ENCODE measurements around the gene KLK7. TPM values are rescaled to one million over a fixed set of nuclear protein-coding genes. Genes with fewer than 3 reads are reported as not detected.

KLK7 gene
- total RNA-seq: not detected in 2 replicates

DNA sequence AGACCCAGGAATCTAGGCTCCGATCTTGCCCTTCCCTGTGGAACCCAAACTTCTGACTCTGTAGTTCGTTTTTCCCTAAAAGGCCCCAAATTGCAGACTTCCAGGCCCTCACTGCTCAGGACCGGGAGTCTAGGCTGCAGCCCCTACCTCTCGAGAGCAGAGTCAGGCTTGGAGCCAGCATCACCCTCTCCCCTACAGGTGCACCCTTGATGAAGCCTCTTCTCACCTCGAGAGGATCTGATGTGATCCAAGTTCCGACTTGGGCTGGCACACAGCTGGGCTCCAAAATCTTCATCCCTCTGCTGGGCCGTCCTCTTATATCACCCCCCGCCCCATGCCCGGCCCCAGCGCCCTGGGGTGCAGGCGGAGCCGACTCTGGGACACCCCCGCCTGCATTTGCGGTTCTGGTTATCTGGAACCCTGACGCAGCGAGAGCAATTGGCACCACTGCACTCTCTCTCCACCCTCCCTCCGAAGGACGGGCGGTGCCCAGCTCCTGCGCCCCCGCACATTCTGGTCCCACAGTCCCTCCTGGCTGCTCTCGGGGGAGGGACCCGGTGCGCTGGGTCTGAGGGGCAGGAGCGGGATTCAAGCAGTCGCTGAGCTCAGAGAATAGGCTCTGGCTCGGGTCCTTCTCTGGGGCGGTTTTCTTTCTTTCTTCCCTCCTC, at the start of gene KLK7:
Gene KLK7 (minus strand): TSS at position 293 of the 668 bp plus-strand sequence. CDS start 1,518 bp downstream, outside the sequence.
- DNase-seq (ENCODE audit: low read depth in 2 of 2): no peak

DNA sequence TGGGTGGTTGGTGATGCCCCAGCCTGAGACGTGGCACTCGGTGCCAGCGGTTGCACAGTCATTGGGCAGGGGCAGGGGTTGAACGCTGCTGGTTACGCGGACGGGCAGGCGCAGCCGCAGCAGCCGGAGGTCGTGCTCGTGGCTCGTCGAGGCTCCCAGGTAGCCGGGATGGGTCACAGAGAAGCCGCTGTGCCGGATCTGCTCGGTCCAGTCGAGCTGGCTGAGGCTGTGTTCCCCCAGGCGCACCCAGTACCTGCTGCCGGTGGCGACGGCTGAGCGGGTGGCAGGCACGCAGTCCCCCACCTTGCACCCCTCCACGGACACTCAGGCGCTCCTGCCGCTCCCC, 48.1 kb upstream of the KLK7 start:
- DNase-seq (ENCODE audit: low read depth in 2 of 2): no peak

- no peak for DNase-seq (ENCODE audit: low read depth in 2 of 2)
Observed at GRCh38 chr19:51031220-51031879, 47.6 kb upstream of the KLK7 start.

DNA sequence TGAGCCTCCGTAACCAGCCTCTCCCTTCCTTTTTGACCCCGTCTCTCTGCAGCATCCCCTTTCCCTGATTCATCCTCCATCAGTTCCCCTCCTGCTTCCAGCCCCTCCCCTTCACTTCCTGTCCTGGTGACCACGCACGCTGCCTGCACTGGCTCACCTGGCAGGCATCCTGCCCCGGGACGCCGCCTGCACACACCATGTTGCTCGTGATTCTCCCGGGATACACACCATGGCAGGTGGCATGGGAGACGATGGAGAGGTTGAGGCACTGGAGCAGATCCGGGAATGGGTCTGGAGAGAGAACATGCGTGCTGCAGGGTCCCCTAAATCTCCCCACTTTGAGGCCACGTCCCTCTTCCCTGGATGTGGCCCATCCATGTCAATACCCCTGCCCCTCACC, 46.9 kb upstream of the KLK7 start:
- no peak for DNase-seq (ENCODE audit: low read depth in 2 of 2)

- no peak for DNase-seq (ENCODE audit: low read depth in 2 of 2)
Observed at GRCh38 chr19:51029718-51030117, 46.0 kb upstream of the KLK7 start.

- DNase-seq (ENCODE audit: low read depth in 2 of 2): no peak
Observed at GRCh38 chr19:51027873-51028272, 44.2 kb upstream of the KLK7 start.

- no peak for DNase-seq (ENCODE audit: low read depth in 2 of 2)
Observed at GRCh38 chr19:51027126-51027806, 43.5 kb upstream of the KLK7 start.

GRCh38 chr19:51026554-51026831, 42.8 kb upstream of the KLK7 start, which contains the start of gene KLK11:
TSS of gene KLK11 (minus strand) at chr19:51026616. CDS start at chr19:51025631, 985 bp downstream.
- no peak for DNase-seq (ENCODE audit: low read depth in 2 of 2)

- DNase-seq (ENCODE audit: low read depth in 2 of 2): no peak
Observed at GRCh38 chr19:51025809-51026553, 42.3 kb upstream of the KLK7 start.

- no peak for DNase-seq (ENCODE audit: low read depth in 2 of 2)
Observed at GRCh38 chr19:51025401-51025800, 41.7 kb upstream of the KLK7 start.

GRCh38 chr19:51024924-51025323, 41.2 kb upstream of the KLK7 start:
- DNase-seq (ENCODE audit: low read depth in 2 of 2): no peak

- no peak for DNase-seq (ENCODE audit: low read depth in 2 of 2)
Observed at GRCh38 chr19:51023946-51024345, 40.2 kb upstream of the KLK7 start.

DNA sequence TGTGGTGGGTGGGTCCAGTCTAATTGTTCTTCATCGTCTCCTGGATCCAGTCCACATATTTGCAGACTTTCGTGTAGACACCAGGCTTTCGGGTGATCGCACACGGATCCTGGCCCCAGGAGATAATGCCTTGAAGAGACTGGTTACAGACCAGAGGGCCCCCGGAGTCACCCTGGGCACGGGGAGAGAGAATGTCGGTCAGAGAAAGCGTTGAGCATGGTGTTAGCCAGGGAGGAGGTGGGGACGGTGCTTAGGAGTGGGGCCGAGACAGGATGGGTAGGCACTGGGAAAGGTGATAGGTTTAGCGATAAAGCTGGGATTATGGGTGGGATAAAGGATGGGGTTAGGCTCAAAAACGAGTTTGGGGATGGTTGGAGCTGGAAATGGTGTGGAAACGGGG, 38.8 kb upstream of the KLK7 start:
- DNase-seq (ENCODE audit: low read depth in 2 of 2): no peak

DNA sequence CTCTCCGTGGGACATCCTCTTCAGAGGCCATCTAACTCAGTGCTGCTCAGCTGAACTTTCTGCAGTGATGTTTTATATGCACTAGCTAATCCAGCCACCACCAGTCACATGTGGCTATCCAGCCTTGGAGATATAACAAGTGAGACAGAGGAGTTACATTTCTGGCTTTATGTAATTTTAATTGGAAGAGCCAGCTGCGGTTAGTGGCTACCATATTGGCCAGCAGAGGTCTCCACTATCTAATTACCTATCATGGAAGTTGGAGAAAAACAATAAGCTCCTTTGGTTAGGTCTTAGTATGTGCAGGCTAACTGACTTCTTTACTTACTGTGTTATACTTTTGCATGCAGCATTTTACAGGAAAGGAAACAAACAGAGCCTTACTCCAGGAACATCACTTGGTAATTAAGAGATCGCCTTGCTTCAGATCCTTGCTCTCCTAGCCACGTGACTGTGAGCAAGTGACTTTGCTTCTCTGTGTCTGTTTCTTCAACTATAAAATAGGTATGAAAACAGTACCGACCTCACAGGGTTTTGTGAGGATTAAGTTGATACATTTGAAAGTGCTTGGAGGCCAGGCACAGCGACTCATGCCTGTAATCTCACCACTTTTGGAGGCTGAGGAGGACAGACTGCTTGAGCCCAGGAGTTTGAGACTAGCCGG, 37.4 kb upstream of the KLK7 start:
- DNase-seq (ENCODE audit: low read depth in 2 of 2): peak; percentile 60 to 63

- DNase-seq (ENCODE audit: low read depth in 2 of 2): no peak
Observed at GRCh38 chr19:51019544-51019925, 35.8 kb upstream of the KLK7 start, which contains the start of gene KLK10. TSS of gene KLK10 (minus strand) at chr19:51019709. CDS start at chr19:51019130, 579 bp downstream.

DNA sequence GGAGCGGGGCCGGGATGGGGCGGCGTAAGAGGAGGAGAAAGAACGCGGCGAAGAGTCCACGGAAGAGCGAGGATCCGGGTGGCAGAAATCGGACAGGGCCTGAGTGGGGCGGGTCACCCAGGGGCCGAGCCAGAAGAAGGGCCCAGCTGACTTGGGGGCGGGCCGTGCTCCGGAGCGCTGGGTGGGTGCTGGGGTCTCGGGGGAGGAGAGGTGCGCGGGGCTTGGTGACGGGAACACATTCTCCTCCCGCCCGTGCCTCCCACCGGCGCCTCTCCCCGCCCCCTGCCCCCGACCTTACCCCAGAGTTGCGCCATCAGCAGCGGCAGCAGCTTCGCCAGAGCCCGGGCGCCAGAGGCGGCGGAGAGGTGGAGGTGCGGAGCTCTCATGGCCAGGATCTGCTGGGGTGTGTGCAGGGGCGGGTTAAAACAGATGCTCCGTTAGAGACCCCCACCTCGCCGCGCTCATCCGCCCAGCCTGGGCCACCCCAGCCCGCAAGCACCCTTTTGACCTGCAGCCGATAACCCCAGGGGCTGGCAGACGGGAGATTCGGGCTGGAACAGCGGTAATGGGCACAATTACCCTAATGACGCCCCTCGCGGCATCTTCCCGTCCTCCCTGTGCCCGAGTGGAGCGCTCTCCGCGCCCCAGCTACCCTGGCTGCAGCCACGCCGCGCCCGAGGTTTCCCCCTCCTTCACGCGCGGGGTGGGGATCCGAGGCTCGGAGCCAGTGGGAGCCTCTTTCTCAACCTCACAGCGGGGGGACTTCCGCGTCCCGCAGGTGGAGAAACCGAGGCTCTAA, 35.2 kb upstream of the KLK7 start:
- DNase-seq (ENCODE audit: low read depth in 2 of 2): no peak

GRCh38 chr19:51016798-51017683, 33.3 kb upstream of the KLK7 start:
- peak; percentile 38 to 48 for DNase-seq (ENCODE audit: low read depth in 2 of 2)

DNA sequence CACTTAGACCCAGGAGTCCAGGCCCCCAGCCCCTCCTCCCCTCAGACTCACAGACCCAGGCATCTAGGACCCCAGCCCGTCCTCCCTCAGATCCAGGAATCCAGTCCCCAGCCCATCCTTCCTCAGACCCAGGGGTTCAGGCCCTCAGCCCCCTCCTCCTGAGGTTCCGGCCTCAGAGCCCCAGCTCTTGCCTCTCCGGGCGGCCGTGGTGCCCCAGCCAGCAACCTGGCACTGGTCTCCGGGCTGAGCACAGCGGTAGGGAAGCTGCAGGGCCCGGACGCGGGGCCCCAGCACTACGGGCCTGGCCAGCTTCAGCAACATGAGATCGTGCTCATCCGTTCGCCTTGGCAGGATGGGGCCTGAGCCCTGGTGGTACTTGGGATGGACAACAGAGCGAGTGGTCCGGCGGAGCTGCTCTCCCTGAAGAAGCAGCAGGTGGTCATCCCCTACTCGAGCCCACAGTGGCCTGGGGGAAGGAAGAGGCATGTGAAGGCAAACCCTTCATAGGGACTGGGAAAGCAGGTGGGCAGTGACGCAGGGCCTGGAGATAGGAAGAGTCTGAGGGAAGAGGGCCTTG, 32.1 kb upstream of the KLK7 start:
- no peak for DNase-seq (ENCODE audit: low read depth in 2 of 2)

- DNase-seq (ENCODE audit: low read depth in 2 of 2): no peak
Observed at GRCh38 chr19:51014242-51014641, 30.5 kb upstream of the KLK7 start.

Measured in lung microvascular endothelial cell (primary cell).